Measurements from ENCODE around the gene CDK14.

DNA sequence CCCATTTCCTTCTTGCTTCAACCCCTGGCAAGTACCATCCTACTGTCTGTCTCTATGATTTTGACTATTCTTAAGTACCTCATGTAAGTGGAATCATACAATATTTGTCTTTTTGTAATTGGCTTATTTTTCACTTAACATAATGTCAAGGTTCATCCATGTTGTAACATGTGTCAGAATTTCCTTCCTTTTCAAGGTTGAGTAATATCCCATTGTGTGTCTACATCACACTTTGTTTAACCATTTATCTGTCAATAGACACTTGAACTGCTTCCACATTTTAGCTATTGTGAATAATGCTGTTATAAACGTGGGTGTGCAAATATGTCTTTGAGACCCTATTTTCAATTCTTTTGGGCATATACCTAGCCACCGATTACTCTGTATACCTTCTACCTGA, 14.0 kb upstream of the CDK14 start:
- TF ChIP-seq POLR2A (IDR thresholded peaks at IDR 0.05; ENCODE audit: low read depth, low read length) (no peak), POLR2AphosphoS5 (IDR thresholded peaks at IDR 0.05; ENCODE audit: low read depth, low read length) (no peak)
